T-helper 2 cell treated with Interferon-gamma antibody and Interleukin-4, amounts not matched to agents 5 μg/mL and 100 μg/mL, for 36 hours (primary cell): ENCODE data around the gene LCOR.

Experiments used
- DNase-seq: peaks from one replicate; pipeline ENCODE4 v3.0.0; 2021; ENCODE audit warnings: low spot score
- H3K27ac Mint-ChIP-seq: one replicate; pipeline ENCODE4 v1.8.0; 2021; ENCODE audit warnings: mild to moderate bottlenecking, mixed read lengths
- H3K27me3 Mint-ChIP-seq: one replicate; pipeline ENCODE4 v1.8.0; 2021; ENCODE audit warnings: low read depth, mixed read lengths
- H3K36me3 Mint-ChIP-seq: one replicate; pipeline ENCODE4 v1.8.0; 2021; ENCODE audit warnings: low read depth, mixed read lengths
- H3K4me1 Mint-ChIP-seq: one replicate; pipeline ENCODE4 v1.8.0; 2021; ENCODE audit warnings: low read depth, mixed read lengths
- H3K4me3 Mint-ChIP-seq: one replicate; pipeline ENCODE4 v1.8.0; 2022; ENCODE audit warnings: mild to moderate bottlenecking, moderate library complexity, mixed read lengths
- H3K9me3 Mint-ChIP-seq: one replicate; pipeline ENCODE4 v1.8.0; 2021; ENCODE audit warnings: mixed read lengths

LCOR gene

DNA sequence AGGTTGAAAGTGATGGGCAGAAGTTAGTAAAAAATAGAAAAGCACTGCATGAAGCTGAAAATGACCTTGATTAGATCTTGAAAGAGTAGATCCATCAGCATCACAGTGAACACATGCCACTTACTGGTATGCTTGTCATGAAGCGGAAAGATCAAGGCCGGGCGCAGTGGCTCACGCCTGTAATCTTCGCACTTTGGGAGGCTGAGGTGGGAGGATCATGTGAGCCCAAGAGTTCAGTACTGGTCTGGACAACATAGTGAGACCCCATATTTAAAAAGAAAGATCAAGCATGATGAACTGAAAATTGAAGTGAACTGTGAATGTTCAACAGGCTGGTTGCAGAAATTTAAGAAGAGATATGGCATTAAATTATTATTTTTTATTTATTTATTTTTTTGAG is 18.0 kb downstream of the LCOR start:
- peaks cover 16% of the 10 kb centered on the region for H3K36me3 Mint-ChIP-seq
- H3K4me1 Mint-ChIP-seq: peaks cover 2% of the 10 kb centered on the region
- no peaks in the 10 kb centered on the region for H3K27me3 Mint-ChIP-seq
- H3K27ac Mint-ChIP-seq: no peak overlapping the region
- no peak for DNase-seq
- H3K9me3 Mint-ChIP-seq: no peaks in the 10 kb centered on the region
- no peak overlapping the region for H3K4me3 Mint-ChIP-seq

GRCh38 chr10:96850825-96851224 is 18.7 kb downstream of the LCOR start:
- no peak overlapping the region for H3K27ac Mint-ChIP-seq
- DNase-seq: no peak
- H3K27me3 Mint-ChIP-seq: no peaks in the 10 kb centered on the region
- H3K36me3 Mint-ChIP-seq: peaks cover 16% of the 10 kb centered on the region
- H3K4me3 Mint-ChIP-seq: no peak overlapping the region
- H3K4me1 Mint-ChIP-seq: peaks cover 2% of the 10 kb centered on the region
- no peaks in the 10 kb centered on the region for H3K9me3 Mint-ChIP-seq

DNA sequence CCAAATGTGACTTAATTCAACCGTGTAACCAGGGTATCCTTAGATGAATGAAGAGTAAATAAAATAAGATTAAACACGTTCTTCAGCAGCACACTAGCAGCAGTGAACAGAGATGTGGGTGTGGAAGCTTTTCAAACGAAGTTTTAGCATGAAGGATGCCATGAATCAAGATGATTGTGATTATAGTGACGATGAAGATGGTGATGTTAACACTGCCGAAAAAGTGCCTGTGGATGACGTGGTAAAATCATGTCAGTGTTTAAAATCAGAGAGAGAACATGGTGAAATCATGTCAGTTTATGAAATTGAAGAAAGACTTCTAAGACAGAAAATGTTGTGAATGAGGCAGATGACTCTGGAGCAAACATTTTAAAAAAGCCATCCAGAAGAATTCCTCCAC is 19.2 kb downstream of the LCOR start:
- Mint-ChIP-seq H3K27me3 (no peaks in the 10 kb centered on the region), H3K36me3 (peaks cover 16% of the 10 kb centered on the region), H3K4me3 (no peak overlapping the region), H3K4me1 (peaks cover 2% of the 10 kb centered on the region), H3K9me3 (no peaks in the 10 kb centered on the region), H3K27ac (no peak overlapping the region)
- DNase-seq: no peak

DNA sequence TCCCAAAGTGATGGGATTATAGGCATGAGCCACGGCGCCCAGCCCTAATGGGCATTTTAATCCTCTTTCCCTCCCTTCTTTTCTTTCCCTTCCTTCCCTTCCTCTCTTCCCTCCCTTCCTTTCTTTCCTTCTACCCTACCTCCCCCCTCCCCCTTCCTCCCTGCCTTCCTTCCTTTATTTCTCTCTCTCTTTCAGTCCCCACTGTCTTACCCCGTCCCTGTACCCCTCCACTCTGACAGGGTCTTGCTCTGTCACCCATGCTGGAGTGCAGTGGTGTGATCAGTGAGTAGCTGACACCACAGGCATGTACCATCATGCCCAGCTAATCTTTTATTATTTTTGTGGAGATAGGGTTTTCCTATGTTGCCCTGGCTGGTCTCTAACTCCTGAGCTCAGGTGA is 24.2 kb downstream of the LCOR start:
- Mint-ChIP-seq H3K36me3 (peaks cover 12% of the 10 kb centered on the region), H3K4me3 (no peak overlapping the region), H3K9me3 (no peaks in the 10 kb centered on the region), H3K27ac (no peak overlapping the region), H3K27me3 (no peaks in the 10 kb centered on the region), H3K4me1 (peaks cover 13% of the 10 kb centered on the region)
- no peak for DNase-seq

- peaks cover 13% of the 10 kb centered on the region for H3K4me1 Mint-ChIP-seq
These were observed 25.4 kb downstream of the LCOR start for GRCh38 chr10:96857301-96858012.

DNA sequence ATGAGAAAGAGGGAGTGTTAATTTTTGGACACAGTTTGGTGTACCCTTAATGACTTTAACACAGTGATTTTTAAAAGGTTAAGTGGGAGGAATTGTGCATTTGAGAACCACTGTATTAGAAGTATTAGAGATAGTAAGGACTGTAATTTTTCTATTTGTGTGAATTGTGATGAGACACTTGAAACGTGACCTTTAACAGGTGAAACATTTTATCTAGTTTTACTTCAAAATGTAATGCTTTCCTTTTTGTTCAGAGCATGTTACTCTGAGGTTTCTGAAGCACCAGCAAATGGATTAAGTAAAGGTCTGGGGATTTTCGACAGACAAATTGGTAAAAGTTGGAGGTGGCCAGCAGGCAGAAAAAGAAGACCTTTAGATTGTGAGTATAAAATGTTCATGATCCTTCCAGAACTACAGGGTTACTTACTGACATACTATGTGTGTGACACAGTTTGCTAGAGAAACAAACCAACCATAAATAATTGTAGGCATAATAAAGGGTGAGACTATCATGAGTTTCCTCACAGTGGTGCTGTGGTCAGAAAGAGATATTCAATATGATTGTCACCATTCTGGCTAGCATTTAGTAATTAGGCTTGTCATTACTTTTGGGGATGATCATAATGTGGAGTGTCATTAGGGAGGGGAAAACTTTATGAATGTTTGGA is 26.1 kb downstream of the LCOR start:
- no peak overlapping the region for H3K27ac Mint-ChIP-seq
- no peaks in the 10 kb centered on the region for H3K27me3 Mint-ChIP-seq
- no peaks in the 10 kb centered on the region for H3K9me3 Mint-ChIP-seq
- H3K4me3 Mint-ChIP-seq: no peak overlapping the region
- peaks cover 13% of the 10 kb centered on the region for H3K4me1 Mint-ChIP-seq
- H3K36me3 Mint-ChIP-seq: peaks cover 12% of the 10 kb centered on the region
- DNase-seq: no peak

More at GRCh38 chr10:96857301-96858012, 25.4 kb downstream of the LCOR start:
- DNase-seq: no peak
- peaks cover 12% of the 10 kb centered on the region for H3K36me3 Mint-ChIP-seq
- no peaks in the 10 kb centered on the region for H3K27me3 Mint-ChIP-seq
- no peaks in the 10 kb centered on the region for H3K9me3 Mint-ChIP-seq
- H3K4me3 Mint-ChIP-seq: no peak overlapping the region
- H3K27ac Mint-ChIP-seq: no peak overlapping the region

- Mint-ChIP-seq H3K36me3 (peaks cover 8% of the 10 kb centered on the region), H3K9me3 (no peaks in the 10 kb centered on the region), H3K27ac (no peak overlapping the region), H3K27me3 (no peaks in the 10 kb centered on the region), H3K4me3 (no peak overlapping the region), H3K4me1 (peaks cover 16% of the 10 kb centered on the region)
- no peak for DNase-seq
These were observed 26.6 kb downstream of the LCOR start for GRCh38 chr10:96858706-96859050.

GRCh38 chr10:96860631-96861277 is 28.7 kb downstream of the LCOR start:
- H3K27me3 Mint-ChIP-seq: no peaks in the 10 kb centered on the region
- no peaks in the 10 kb centered on the region for H3K9me3 Mint-ChIP-seq
- peaks cover 9% of the 10 kb centered on the region for H3K36me3 Mint-ChIP-seq
- no peak for DNase-seq
- no peak overlapping the region for H3K27ac Mint-ChIP-seq
- peaks cover 28% of the 10 kb centered on the region for H3K4me1 Mint-ChIP-seq
- H3K4me3 Mint-ChIP-seq: no peak overlapping the region

- Mint-ChIP-seq H3K27me3 (no peaks in the 10 kb centered on the region), H3K27ac (peak overlapping the region; percentile 56)
These were observed 31.9 kb downstream of the LCOR start for GRCh38 chr10:96863922-96864543.

DNA sequence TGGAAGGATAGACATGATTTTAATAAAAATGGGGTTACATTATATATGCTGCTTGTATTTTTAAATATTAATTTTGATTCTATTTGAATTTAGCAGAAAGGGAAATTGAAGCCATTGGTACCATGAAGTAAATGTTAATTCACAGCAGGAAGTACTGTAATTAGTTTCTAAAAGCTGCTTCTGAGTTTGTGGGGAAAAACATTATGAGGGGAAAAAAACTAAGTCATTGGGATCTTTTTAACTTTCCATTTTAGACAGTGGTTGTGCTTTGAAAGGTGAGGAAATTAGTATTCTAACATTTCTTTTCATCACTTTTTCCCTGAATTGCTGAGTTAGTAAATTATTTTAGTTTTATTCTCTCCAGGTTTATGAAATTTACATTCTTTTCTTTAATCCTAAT is 41.0 kb downstream of the LCOR start:
- Mint-ChIP-seq H3K27ac (no peak overlapping the region), H3K27me3 (no peaks in the 10 kb centered on the region), H3K4me3 (no peak overlapping the region), H3K9me3 (no peaks in the 10 kb centered on the region), H3K4me1 (peaks cover 7% of the 10 kb centered on the region), H3K36me3 (peaks cover 1% of the 10 kb centered on the region)
- no peak for DNase-seq

More at GRCh38 chr10:96863922-96864543, 31.9 kb downstream of the LCOR start:
- H3K4me3 Mint-ChIP-seq: peak overlapping the region; percentile 1
- DNase-seq: no peak
- H3K9me3 Mint-ChIP-seq: no peaks in the 10 kb centered on the region
- peaks cover 15% of the 10 kb centered on the region for H3K4me1 Mint-ChIP-seq
- H3K36me3 Mint-ChIP-seq: peaks cover 10% of the 10 kb centered on the region

GRCh38 chr10:96873756-96874467 is 41.8 kb downstream of the LCOR start:
- Mint-ChIP-seq H3K9me3 (no peaks in the 10 kb centered on the region), H3K27me3 (no peaks in the 10 kb centered on the region), H3K4me1 (peaks cover 9% of the 10 kb centered on the region), H3K4me3 (no peak overlapping the region), H3K27ac (no peak overlapping the region), H3K36me3 (peaks cover 7% of the 10 kb centered on the region)
- no peak for DNase-seq

DNA sequence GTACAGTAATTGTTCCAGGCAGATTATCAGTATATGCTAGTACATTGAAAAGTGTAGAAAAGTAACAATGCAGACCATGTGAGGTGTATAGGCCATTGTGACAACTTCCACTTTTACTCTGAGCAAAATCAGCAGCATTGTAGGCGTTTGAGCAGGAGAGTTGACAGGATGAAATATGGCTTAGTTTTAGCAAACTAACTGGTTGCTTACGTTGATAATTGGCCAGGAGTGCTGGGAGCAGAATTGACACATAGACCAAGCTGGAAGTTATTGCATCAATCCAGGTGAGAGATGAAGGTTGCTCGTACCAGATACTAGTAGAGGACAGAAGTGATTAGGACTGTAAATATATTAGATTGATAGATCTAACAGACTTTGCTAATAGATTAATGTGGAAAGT is 46.0 kb downstream of the LCOR start:
- H3K9me3 Mint-ChIP-seq: no peaks in the 10 kb centered on the region
- no peak overlapping the region for H3K4me3 Mint-ChIP-seq
- H3K36me3 Mint-ChIP-seq: peaks cover 10% of the 10 kb centered on the region
- no peak for DNase-seq
- H3K27me3 Mint-ChIP-seq: no peaks in the 10 kb centered on the region
- no peak overlapping the region for H3K27ac Mint-ChIP-seq
- H3K4me1 Mint-ChIP-seq: peaks cover 8% of the 10 kb centered on the region

GRCh38 chr10:96880575-96880974 is 48.5 kb downstream of the LCOR start:
- H3K4me3 Mint-ChIP-seq: no peak overlapping the region
- no peak for DNase-seq
- no peaks in the 10 kb centered on the region for H3K9me3 Mint-ChIP-seq
- no peaks in the 10 kb centered on the region for H3K27me3 Mint-ChIP-seq
- H3K36me3 Mint-ChIP-seq: peaks cover 11% of the 10 kb centered on the region
- peaks cover 8% of the 10 kb centered on the region for H3K4me1 Mint-ChIP-seq
- no peak overlapping the region for H3K27ac Mint-ChIP-seq
